ENCODE data around the gene CALML6. TPM values are rescaled to one million over a fixed set of nuclear protein-coding genes. Genes with fewer than 3 reads are reported as not detected.

Gene CALML6
- total and polyA plus RNA-seq, 2 of the 8 experiments (the other 6 are each of a cell fraction or from before 2014, with no cell fraction given), result 0.54 to 1.3 TPM

DNA sequence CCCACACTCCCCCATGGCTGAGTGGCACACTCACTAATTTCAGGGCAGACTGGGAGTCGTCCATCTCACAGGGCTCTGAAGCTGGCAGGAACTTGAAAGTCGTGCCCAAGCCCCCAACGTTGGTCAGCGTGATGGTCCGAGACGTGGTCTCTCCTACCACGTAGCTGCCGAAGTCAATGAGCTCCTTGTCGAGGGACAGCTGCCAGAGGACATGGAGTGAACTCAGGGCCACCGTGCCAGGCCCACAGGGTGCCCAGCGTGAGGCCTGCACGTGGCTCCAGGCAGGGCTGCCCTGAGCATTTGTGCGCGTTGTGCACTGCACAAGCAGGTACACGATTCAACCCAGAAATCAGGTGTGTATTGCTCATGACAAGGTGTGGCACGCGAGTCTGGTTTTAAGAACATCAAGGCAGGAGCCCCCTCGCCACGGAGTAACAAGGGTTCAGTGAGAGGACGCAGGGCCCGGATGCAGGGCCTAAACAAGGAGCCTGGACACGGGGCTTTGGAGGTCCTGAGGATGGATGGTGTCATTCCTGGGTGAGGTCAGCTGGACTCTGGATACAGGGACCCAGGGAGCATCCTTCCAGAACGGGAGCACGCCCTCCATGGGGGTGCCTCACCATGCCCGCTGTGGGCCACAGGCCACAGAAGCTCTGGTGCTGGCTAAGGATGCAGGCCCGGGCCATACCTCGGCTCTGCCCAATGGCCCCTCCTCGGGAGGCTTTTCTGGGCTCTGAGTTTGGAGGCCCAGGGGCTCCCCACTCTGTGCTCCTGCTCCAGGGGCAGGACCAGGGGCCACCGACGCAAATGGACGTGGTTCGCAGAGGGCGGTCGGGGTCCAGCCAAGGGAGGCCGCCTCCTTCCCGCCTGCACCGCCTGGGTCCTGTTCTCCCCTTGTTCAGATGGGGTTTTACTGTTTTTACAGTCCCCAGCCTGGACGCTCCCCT, 41.8 kb downstream of the CALML6 start:
- no peak overlapping the region for H3K4me2 ChIP-seq (ENCODE audit: insufficient read depth in 1 of 2, low read depth in 2 of 2, low read length in 2 of 2)
- H3K4ac ChIP-seq (replicated peaks; ENCODE audit: insufficient read length, low read depth, low read length), result no peak overlapping the region
- H4K8ac ChIP-seq (ENCODE audit: extremely low read depth, insufficient read depth, low read length), result peak overlapping the region; percentile 20; the same call in 1 of the 2 replicates
- no peak overlapping the region for H3K4me3 ChIP-seq (ENCODE audit: extremely low read depth in 1 of 4, insufficient read depth in 2 of 4, low read depth in 3 of 4, low read length in 4 of 4)
- no peak overlapping the region for H4K5ac ChIP-seq (ENCODE audit: insufficient read length, low read depth, low read length)
- H3K4me1 ChIP-seq (replicated peaks in 1 of 4; ENCODE audit: control insufficient read depth in 3 of 4, insufficient read depth in 4 of 4, low read length in 3 of 4), result peaks cover 0 to 12% (median 10%) of the 10 kb centered on the region in 4 experiments; a peak in 6 of 7 replicates
- H2BK120ac ChIP-seq (replicated peaks; ENCODE audit: low read depth, low read length), result no peak overlapping the region
- no peak overlapping the region for H3K14ac ChIP-seq (ENCODE audit: insufficient read length)
- no peak overlapping the region for H2BK12ac ChIP-seq (ENCODE audit: low read depth, low read length)
- no peak for FAIRE-seq
- no peak overlapping the region for H4K91ac ChIP-seq (replicated peaks; ENCODE audit: insufficient read length, low read length)
- no peaks in the 10 kb centered on the region; the same call in 1 of the 2 replicates for H3K23me2 ChIP-seq (ENCODE audit: low read depth, low read length)
- no peak for DNase-seq (ENCODE audit: low read depth in 1 of 2, low spot score in 2 of 2)
- no peak overlapping the region for H3K18ac ChIP-seq (ENCODE audit: extremely low read depth, low read length)
- H3K27me3 ChIP-seq (replicated peaks in 1 of 4; ENCODE audit: control insufficient read depth in 3 of 4, extremely low read depth in 1 of 4, insufficient read depth in 3 of 4, low read length in 3 of 4), result no peaks in the 10 kb centered on the region; a peak in 1 of 7 replicates
- H4K20me1 ChIP-seq (replicated peaks in 1 of 2; ENCODE audit: control insufficient read depth in 1 of 2, insufficient read depth in 2 of 2, low read length in 2 of 2), result peaks cover 0 to 1% of the 10 kb centered on the region in 2 experiments
- H3K79me1 ChIP-seq (ENCODE audit: low read depth, low read length), result no peaks in the 10 kb centered on the region
- no peak overlapping the region for H3K23ac ChIP-seq (ENCODE audit: insufficient read length)
- no peak overlapping the region for H3K27ac ChIP-seq (ENCODE audit: low read depth, low read length)
- ChIA-PET CTCF (ENCODE audit: partially characterized antibody) (interaction anchor here (0.6 to 15.6 kb wide), 9 partner anchors 12 to 176 kb away, joined by 3 to 249 read pairs (median 4); no protein-coding TSS in a partner anchor), POLR2A (ENCODE audit: partially characterized antibody) (interaction anchor here (1.1 to 1.3 kb wide), 2 partner anchors 21 to 83 kb away, joined by 3 read pairs; no protein-coding TSS in a partner anchor)
- H2BK20ac ChIP-seq (ENCODE audit: low read length), result no peak overlapping the region
- no peak overlapping the region for H2BK15ac ChIP-seq (ENCODE audit: low read length)
- peaks cover 0 to 5% of the 10 kb centered on the region in 2 experiments; a peak in 1 of 4 replicates for H3K9me3 ChIP-seq (ENCODE audit: insufficient read depth in 2 of 2, low read depth in 1 of 2, low read length in 1 of 2)
- no peaks in the 10 kb centered on the region for H3K79me2 ChIP-seq (ENCODE audit: control insufficient read depth in 1 of 2, insufficient read depth in 2 of 2, low read length in 2 of 2)
- WGBS, 2 experiments (ENCODE audit: extremely low coverage in 1 of 2, insufficient coverage in 1 of 2, insufficient read length in 1 of 2, insufficient replicate concordance in 2 of 2, low coverage in 1 of 2, low lambda C conversion rate in 2 of 2, missing lambda C conversion rate in 1 of 2), result 95% methylated on average over 36 of the region's 38 CpGs; no CpG with 5 or more reads in 1 of the 2 experiments
- no peaks in the 10 kb centered on the region for H3K36me3 ChIP-seq (ENCODE audit: control insufficient read depth in 2 of 4, insufficient read depth in 4 of 4, low read length in 3 of 4)
- no peak overlapping the region for H3K9ac ChIP-seq (replicated peaks in 1 of 4; ENCODE audit: extremely low read depth in 1 of 4, low read depth in 3 of 4, low read length in 3 of 4)
- H3K56ac ChIP-seq (replicated peaks; ENCODE audit: insufficient read length, low read depth, low read length), result no peak overlapping the region
- H2AK5ac ChIP-seq (ENCODE audit: low read depth, low read length), result peak overlapping the region; percentile 82; the same call in 1 of the 2 replicates
- H2AFZ ChIP-seq (ENCODE audit: low read length), result no peak overlapping the region
- H2BK5ac ChIP-seq (ENCODE audit: low read depth, low read length), result no peak overlapping the region
- TF ChIP-seq TAF1 (IDR thresholded peaks at IDR 0.05; ENCODE audit: low read depth, low read length) (no peak), CEBPB (IDR thresholded peaks at IDR 0.05; ENCODE audit: low read depth, low read length) (no peak), HDAC2 (IDR thresholded peaks at IDR 0.05; ENCODE audit: borderline replicate concordance in 1 of 2, low read depth in 2 of 2, low read length in 2 of 2) (no peak), CBX5 (IDR thresholded peaks at IDR 0.05; ENCODE audit: low read depth, low read length) (no peak), TCF12 (IDR thresholded peaks at IDR 0.05; ENCODE audit: low read depth, low read length) (no peak), ZNF274 (IDR thresholded peaks at IDR 0.05; ENCODE audit: borderline replicate concordance, extremely low read depth, low read length) (no peak), KDM5A (IDR thresholded peaks at IDR 0.05; ENCODE audit: low read length) (no peak), KDM1A (IDR thresholded peaks at IDR 0.05; ENCODE audit: borderline replicate concordance, low read length) (no peak), RBBP5 (IDR thresholded peaks at IDR 0.05; ENCODE audit: borderline replicate concordance, low read depth, low read length) (no peak), PHF8 (conservative IDR thresholded peaks at IDR 0.05; ENCODE audit: low read depth, low read length) (no peak), TEAD4 (IDR thresholded peaks at IDR 0.05; ENCODE audit: low read depth, low read length) (no peak)
